ENCODE results near the gene GTPBP3. TPM values are rescaled to one million over a fixed set of nuclear protein-coding genes. Genes with fewer than 3 reads are reported as not detected.

Gene GTPBP3
- total and polyA plus RNA-seq, 2 of the 8 experiments (the other 6 are each of a cell fraction or from before 2014, with no cell fraction given) = 30.4 to 56.0 TPM

DNA sequence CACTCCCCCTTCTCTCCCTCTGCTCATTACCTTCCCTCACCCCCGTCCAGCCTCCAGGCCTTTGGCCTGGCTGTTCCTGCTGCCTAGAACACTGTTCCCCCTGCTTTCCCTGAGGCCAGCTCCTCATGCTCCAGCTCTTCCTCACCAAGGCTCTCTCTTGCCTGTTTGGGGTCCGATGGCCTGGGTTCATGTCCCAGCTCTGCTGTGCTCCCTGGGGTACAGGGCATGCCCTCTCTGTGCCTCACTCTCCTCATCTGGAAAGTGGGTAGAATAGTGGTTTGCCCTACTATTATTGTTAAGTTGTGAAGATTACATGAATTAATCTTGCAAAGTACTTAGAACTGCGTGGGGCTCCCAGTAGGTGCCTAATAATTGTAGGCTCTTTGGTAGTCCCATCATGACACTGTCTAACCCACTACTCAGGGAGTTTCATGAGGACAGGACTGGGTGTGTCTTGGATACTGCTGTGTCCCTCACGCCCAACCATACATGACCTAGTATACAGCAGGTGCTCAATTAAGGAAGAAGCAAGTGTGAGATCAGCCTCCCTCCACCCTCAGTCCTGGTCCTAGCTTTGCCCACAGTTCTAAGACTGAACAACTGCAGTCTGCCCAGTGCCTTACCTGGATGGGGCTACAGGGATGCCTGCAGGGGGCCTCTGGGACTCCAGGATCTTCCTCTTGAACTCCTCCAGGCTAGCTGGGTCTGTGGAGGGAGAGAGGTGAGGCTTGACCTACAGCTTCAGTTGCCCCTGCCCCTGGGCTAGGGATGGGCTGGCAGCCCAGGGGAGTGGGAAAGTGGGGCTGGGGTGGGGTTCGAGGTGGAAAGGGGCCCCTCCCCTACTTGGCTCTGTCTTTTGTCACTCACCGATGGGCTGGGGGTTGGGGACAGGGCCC lies 22.8 kb downstream of the GTPBP3 start:
- Histone ChIP-seq H3K18ac (ENCODE audit: extremely low read depth, low read length) (no peak overlapping the region), H3K9ac (replicated peaks in 1 of 4; ENCODE audit: extremely low read depth in 1 of 4, low read depth in 3 of 4, low read length in 3 of 4) (no peak overlapping the region), H2BK12ac (ENCODE audit: low read depth, low read length) (no peak overlapping the region), H4K5ac (ENCODE audit: insufficient read length, low read depth, low read length) (no peak overlapping the region), H2BK120ac (replicated peaks; ENCODE audit: low read depth, low read length) (no peak overlapping the region), H3K9me3 (ENCODE audit: insufficient read depth in 2 of 2, low read depth in 1 of 2, low read length in 1 of 2) (no peaks in the 10 kb centered on the region), H3K23ac (ENCODE audit: insufficient read length) (no peak overlapping the region), H3K36me3 (ENCODE audit: control insufficient read depth in 2 of 4, insufficient read depth in 4 of 4, low read length in 3 of 4) (no peaks in the 10 kb centered on the region), H4K8ac (ENCODE audit: extremely low read depth, insufficient read depth, low read length) (no peak overlapping the region), H2BK15ac (ENCODE audit: low read length) (peak overlapping the region; percentile 95; the same call in 1 of the 2 replicates), H3K79me1 (ENCODE audit: low read depth, low read length) (no peaks in the 10 kb centered on the region), H3K4me2 (ENCODE audit: insufficient read depth in 1 of 2, low read depth in 2 of 2, low read length in 2 of 2) (no peak overlapping the region), H3K4ac (replicated peaks; ENCODE audit: insufficient read length, low read depth, low read length) (peak overlapping the region; percentile 38), H2BK5ac (ENCODE audit: low read depth, low read length) (no peak overlapping the region), H4K20me1 (replicated peaks in 1 of 2; ENCODE audit: control insufficient read depth in 1 of 2, insufficient read depth in 2 of 2, low read length in 2 of 2) (no peaks in the 10 kb centered on the region), H4K91ac (replicated peaks; ENCODE audit: insufficient read length, low read length) (peak overlapping the region; percentile 74), H3K27ac (ENCODE audit: low read depth, low read length) (no peak overlapping the region), H2AK5ac (ENCODE audit: low read depth, low read length) (no peak overlapping the region), H3K79me2 (ENCODE audit: control insufficient read depth in 1 of 2, insufficient read depth in 2 of 2, low read length in 2 of 2) (no peaks in the 10 kb centered on the region), H2AFZ (ENCODE audit: low read length) (no peak overlapping the region), H3K56ac (replicated peaks; ENCODE audit: insufficient read length, low read depth, low read length) (no peak overlapping the region), H3K14ac (ENCODE audit: insufficient read length) (no peak overlapping the region), H3K4me3 (ENCODE audit: extremely low read depth in 1 of 4, insufficient read depth in 2 of 4, low read depth in 3 of 4, low read length in 4 of 4) (no peak overlapping the region), H3K27me3 (replicated peaks in 1 of 4; ENCODE audit: control insufficient read depth in 3 of 4, extremely low read depth in 1 of 4, insufficient read depth in 3 of 4, low read length in 3 of 4) (no peaks in the 10 kb centered on the region), H3K4me1 (replicated peaks in 1 of 4; ENCODE audit: control insufficient read depth in 3 of 4, insufficient read depth in 4 of 4, low read length in 3 of 4) (no peaks in the 10 kb centered on the region), H3K23me2 (ENCODE audit: low read depth, low read length) (peaks cover 2% of the 10 kb centered on the region; the same call in 1 of the 2 replicates), H2BK20ac (ENCODE audit: low read length) (no peak overlapping the region)
- ChIA-PET POLR2A (ENCODE audit: partially characterized antibody) (no interaction called here), CTCF (ENCODE audit: partially characterized antibody) (interaction anchor here (0.7 to 5.9 kb wide), 5 partner anchors 11 to 30 kb away, joined by 3 to 30 read pairs (median 4); no protein-coding TSS in a partner anchor)
- DNase-seq (ENCODE audit: low read depth in 1 of 2, low spot score in 2 of 2) (no peak), FAIRE-seq (no peak)
- 85% methylated on average over 5 of the region's 6 CpGs; no CpG with 5 or more reads in 1 of the 2 experiments for WGBS, 2 experiments (ENCODE audit: extremely low coverage in 1 of 2, insufficient coverage in 1 of 2, insufficient read length in 1 of 2, insufficient replicate concordance in 2 of 2, low coverage in 1 of 2, low lambda C conversion rate in 2 of 2, missing lambda C conversion rate in 1 of 2)
- TF ChIP-seq KDM1A (IDR thresholded peaks at IDR 0.05; ENCODE audit: borderline replicate concordance, low read length) = peak; percentile 40; the same call in 1 of the 2 replicates
- TF ChIP-seq CTBP2 (IDR thresholded peaks at IDR 0.05; ENCODE audit: borderline replicate concordance, insufficient read depth, insufficient read length, low read length) = no peak
